Sigmoid colon (tissue), 4 donors: ENCODE measurements around the gene NTNG1.

Experiments used
- POLR2A ChIP-seq, 2 donors: fragments of 450-650 bp; IDR thresholded peaks; one replicate each; pipeline ENCODE4 v1.6.1; 2016; ENCODE audit warnings: antibody characterized with exemption in 2 of 2, mild to moderate bottlenecking in 2 of 2, moderate library complexity in 2 of 2
- POLR2AphosphoS5 ChIP-seq, 4 donors: sonication (generic); formaldehyde crosslinking; IDR thresholded peaks; one replicate each; pipeline ENCODE4 v1.6.1; 2017; ENCODE audit warnings: antibody characterized with exemption in 4 of 4
- TF ChIP-seq, protein P1 (sequence below), 4 experiments: fragments of 450-650 bp in 3 of 4; fragments of 200-600 bp in 1 of 4; IDR thresholded peaks; one replicate each; pipeline ENCODE4 v1.5.1; 2016 to 2019; ENCODE audit warnings: antibody characterized with exemption in 4 of 4, mild to moderate bottlenecking in 3 of 4, moderate library complexity in 2 of 4

DNA sequence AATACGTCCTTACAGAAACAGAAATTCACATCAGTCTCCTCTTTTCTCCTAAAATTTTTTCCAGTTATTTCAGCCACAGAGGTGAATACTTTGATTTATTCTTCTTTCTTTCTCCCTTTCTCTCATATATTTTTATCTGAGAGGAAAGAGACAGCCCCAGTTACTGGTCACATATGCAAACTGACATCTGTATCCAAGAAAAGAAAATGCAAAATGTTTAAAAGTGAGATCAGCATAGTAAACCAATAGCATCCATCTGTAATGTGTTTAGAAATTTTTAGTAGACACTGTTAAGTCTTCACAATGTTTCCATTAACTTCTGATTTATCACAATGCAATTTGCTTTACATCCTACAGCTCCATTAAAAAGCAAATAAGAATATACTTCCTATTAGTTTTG lies 53.5 kb downstream of the NTNG1 start:
- TF ChIP-seq, protein P1, sequence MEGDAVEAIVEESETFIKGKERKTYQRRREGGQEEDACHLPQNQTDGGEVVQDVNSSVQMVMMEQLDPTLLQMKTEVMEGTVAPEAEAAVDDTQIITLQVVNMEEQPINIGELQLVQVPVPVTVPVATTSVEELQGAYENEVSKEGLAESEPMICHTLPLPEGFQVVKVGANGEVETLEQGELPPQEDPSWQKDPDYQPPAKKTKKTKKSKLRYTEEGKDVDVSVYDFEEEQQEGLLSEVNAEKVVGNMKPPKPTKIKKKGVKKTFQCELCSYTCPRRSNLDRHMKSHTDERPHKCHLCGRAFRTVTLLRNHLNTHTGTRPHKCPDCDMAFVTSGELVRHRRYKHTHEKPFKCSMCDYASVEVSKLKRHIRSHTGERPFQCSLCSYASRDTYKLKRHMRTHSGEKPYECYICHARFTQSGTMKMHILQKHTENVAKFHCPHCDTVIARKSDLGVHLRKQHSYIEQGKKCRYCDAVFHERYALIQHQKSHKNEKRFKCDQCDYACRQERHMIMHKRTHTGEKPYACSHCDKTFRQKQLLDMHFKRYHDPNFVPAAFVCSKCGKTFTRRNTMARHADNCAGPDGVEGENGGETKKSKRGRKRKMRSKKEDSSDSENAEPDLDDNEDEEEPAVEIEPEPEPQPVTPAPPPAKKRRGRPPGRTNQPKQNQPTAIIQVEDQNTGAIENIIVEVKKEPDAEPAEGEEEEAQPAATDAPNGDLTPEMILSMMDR (IDR thresholded peaks at IDR 0.05) = no peak
- TF ChIP-seq POLR2A (IDR thresholded peaks at IDR 0.05) = no peak
- no peak for TF ChIP-seq POLR2AphosphoS5 (IDR thresholded peaks at IDR 0.05)
